Measurements from ENCODE around the gene DENND5B.

- TF ChIP-seq MTA3 (IDR thresholded peaks at IDR 0.05; ENCODE audit: borderline replicate concordance, low read length) (no peak), POLR2AphosphoS5 (IDR thresholded peaks at IDR 0.05; ENCODE audit: low read length) (no peak), E2F8 (IDR thresholded peaks at IDR 0.05; ENCODE audit: low read depth, partially characterized antibody) (no peak), POLR2A (IDR thresholded peaks at IDR 0.05; ENCODE audit: low read depth, low read length) (no peak), ASH2L (IDR thresholded peaks at IDR 0.05; ENCODE audit: borderline replicate concordance, low read depth) (no peak), REST (IDR thresholded peaks at IDR 0.05; ENCODE audit: low read depth, low read length) (no peak), NFXL1 (IDR thresholded peaks at IDR 0.05; ENCODE audit: borderline replicate concordance) (no peak)
Observed at GRCh38 chr12:31477687-31478086, 113.2 kb downstream of the DENND5B start.

Data from GM12878 (cell line).